ENCODE measurements around the gene LDB2.

Gene LDB2

DNA sequence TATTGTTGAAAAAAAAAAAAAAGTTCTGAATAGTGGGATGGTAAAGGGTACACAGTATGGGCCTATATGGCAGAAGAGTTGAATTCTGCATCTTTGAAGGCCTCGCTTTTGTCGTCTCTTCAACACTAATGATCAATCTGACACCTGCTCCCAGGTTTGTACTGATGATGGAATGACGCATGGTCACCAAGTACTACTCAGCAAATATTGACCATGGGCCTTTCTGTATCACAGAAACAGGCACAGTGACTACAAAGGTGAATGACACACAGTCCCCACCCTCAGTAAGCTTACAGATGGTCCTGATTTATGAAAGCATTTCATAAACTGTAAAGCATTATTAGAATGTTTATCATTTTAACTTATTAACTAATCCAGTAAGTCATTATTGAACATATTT lies 152.6 kb downstream of the LDB2 start:
- H3K4me3 ChIP-seq (ENCODE audit: low read length), result no peak overlapping the region
- no peaks in the 10 kb centered on the region for H3K9me3 ChIP-seq (ENCODE audit: control insufficient read depth, low read length)
- peaks cover 14% of the 10 kb centered on the region for H3K4me1 ChIP-seq (ENCODE audit: control insufficient read depth, insufficient read depth, low read length)
- H3K36me3 ChIP-seq (ENCODE audit: control insufficient read depth, insufficient read depth, low read length, severe bottlenecking), result no peaks in the 10 kb centered on the region
- no peak for DNase-seq (ENCODE audit: low read depth)
- no peaks in the 10 kb centered on the region for H3K27me3 ChIP-seq (replicated peaks; ENCODE audit: control insufficient read depth, insufficient read depth, low read length)
- no peak overlapping the region for H3K9ac ChIP-seq (ENCODE audit: low read length)

GRCh38 chr4:16745009-16745635 lies 153.3 kb downstream of the LDB2 start:
- no peaks in the 10 kb centered on the region for H3K27me3 ChIP-seq (replicated peaks; ENCODE audit: control insufficient read depth, insufficient read depth, low read length)

DNA sequence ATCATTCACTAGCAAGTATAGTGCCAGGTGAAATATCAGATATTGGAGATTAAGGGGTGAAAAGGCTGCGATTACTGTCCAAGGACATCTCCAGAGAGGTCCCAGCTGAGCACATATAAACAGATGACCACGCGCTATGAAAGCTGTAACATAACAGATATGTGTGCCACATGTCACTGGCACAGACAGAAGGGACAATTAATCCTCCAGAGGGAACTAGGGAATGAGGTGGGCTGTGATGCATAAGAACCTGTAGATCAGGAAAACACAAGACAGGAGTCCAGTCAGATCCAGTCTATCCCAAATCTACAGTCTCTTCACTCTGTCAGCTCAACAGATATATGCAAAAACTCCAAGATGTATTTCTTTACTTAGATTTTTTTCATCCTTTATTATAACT lies 157.2 kb downstream of the LDB2 start:
- Histone ChIP-seq H3K9me3 (ENCODE audit: control insufficient read depth, low read length) (no peaks in the 10 kb centered on the region), H3K9ac (ENCODE audit: low read length) (no peak overlapping the region), H3K27me3 (replicated peaks; ENCODE audit: control insufficient read depth, insufficient read depth, low read length) (no peaks in the 10 kb centered on the region)

More at GRCh38 chr4:16745009-16745635, 153.3 kb downstream of the LDB2 start:
- DNase-seq (ENCODE audit: low read depth), result peak; percentile 76
- Histone ChIP-seq H3K9me3 (ENCODE audit: control insufficient read depth, low read length) (no peaks in the 10 kb centered on the region), H3K36me3 (ENCODE audit: control insufficient read depth, insufficient read depth, low read length, severe bottlenecking) (no peaks in the 10 kb centered on the region), H3K4me1 (ENCODE audit: control insufficient read depth, insufficient read depth, low read length) (peaks cover 14% of the 10 kb centered on the region), H3K9ac (ENCODE audit: low read length) (no peak overlapping the region), H3K4me3 (ENCODE audit: low read length) (no peak overlapping the region)

GRCh38 chr4:16739997-16740624 lies 158.3 kb downstream of the LDB2 start:
- H3K9ac ChIP-seq (ENCODE audit: low read length), result no peak overlapping the region
- H3K27me3 ChIP-seq (replicated peaks; ENCODE audit: control insufficient read depth, insufficient read depth, low read length), result no peaks in the 10 kb centered on the region
- H3K9me3 ChIP-seq (ENCODE audit: control insufficient read depth, low read length), result no peaks in the 10 kb centered on the region
- peaks cover 10% of the 10 kb centered on the region for H3K4me1 ChIP-seq (ENCODE audit: control insufficient read depth, insufficient read depth, low read length)
- H3K36me3 ChIP-seq (ENCODE audit: control insufficient read depth, insufficient read depth, low read length, severe bottlenecking), result no peaks in the 10 kb centered on the region
- DNase-seq (ENCODE audit: low read depth), result no peak
- H3K4me3 ChIP-seq (ENCODE audit: low read length), result no peak overlapping the region

More for the DNA sequence above, 157.2 kb downstream of the LDB2 start:
- Histone ChIP-seq H3K36me3 (ENCODE audit: control insufficient read depth, insufficient read depth, low read length, severe bottlenecking) (no peaks in the 10 kb centered on the region), H3K4me3 (ENCODE audit: low read length) (no peak overlapping the region), H3K4me1 (ENCODE audit: control insufficient read depth, insufficient read depth, low read length) (peaks cover 14% of the 10 kb centered on the region)
- DNase-seq (ENCODE audit: low read depth), result no peak

DNA sequence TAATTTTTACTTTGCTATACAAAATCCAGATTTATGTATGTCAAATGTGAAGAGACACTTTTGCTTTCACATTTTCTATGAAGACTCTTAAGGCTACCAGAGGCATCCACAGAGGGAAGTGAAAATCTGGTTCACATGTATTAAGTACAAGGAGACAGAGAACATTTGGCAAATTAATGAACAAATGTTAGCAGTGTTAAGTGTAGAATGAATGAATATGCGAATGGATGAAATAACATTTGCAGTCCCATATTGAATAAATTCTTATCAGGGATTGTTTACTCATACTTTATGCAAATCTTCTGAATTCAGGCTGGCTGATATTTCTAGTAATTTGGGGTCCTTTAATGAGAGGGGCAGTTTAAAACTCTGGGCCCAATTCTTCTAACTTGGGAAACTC lies 159.9 kb downstream of the LDB2 start:
- peaks cover 4% of the 10 kb centered on the region for H3K4me1 ChIP-seq (ENCODE audit: control insufficient read depth, insufficient read depth, low read length)
- no peaks in the 10 kb centered on the region for H3K9me3 ChIP-seq (ENCODE audit: control insufficient read depth, low read length)
- H3K9ac ChIP-seq (ENCODE audit: low read length), result no peak overlapping the region
- H3K36me3 ChIP-seq (ENCODE audit: control insufficient read depth, insufficient read depth, low read length, severe bottlenecking), result no peaks in the 10 kb centered on the region
- no peak overlapping the region for H3K4me3 ChIP-seq (ENCODE audit: low read length)
- no peaks in the 10 kb centered on the region for H3K27me3 ChIP-seq (replicated peaks; ENCODE audit: control insufficient read depth, insufficient read depth, low read length)
- DNase-seq (ENCODE audit: low read depth), result no peak

DNA sequence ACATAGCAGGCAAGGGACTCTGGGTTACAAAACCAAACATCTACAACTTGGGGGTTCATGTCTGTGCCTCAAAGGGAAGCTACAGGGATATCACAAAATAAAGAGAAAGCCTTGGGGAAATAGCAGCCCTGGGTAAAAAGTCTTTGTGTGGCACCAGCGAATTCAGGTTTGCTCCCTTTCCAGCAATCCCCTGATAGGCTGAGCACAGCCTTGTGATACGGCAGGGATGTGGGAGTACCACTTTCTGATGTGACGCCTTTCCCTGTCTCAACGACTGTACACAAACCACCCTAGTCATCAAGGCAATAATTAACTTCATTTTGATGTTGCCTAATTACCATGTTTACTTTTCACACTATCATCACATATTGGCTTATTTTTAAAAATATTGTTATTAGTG lies 164.9 kb downstream of the LDB2 start:
- H3K4me1 ChIP-seq (ENCODE audit: control insufficient read depth, insufficient read depth, low read length), result no peaks in the 10 kb centered on the region
- H3K4me3 ChIP-seq (ENCODE audit: low read length), result no peak overlapping the region
- no peaks in the 10 kb centered on the region for H3K27me3 ChIP-seq (replicated peaks; ENCODE audit: control insufficient read depth, insufficient read depth, low read length)
- no peaks in the 10 kb centered on the region for H3K36me3 ChIP-seq (ENCODE audit: control insufficient read depth, insufficient read depth, low read length, severe bottlenecking)
- DNase-seq (ENCODE audit: low read depth), result no peak
- no peaks in the 10 kb centered on the region for H3K9me3 ChIP-seq (ENCODE audit: control insufficient read depth, low read length)
- H3K9ac ChIP-seq (ENCODE audit: low read length), result no peak overlapping the region

GRCh38 chr4:16732741-16733140 lies 165.7 kb downstream of the LDB2 start:
- Histone ChIP-seq H3K36me3 (ENCODE audit: control insufficient read depth, insufficient read depth, low read length, severe bottlenecking) (no peaks in the 10 kb centered on the region), H3K9me3 (ENCODE audit: control insufficient read depth, low read length) (no peaks in the 10 kb centered on the region), H3K27me3 (replicated peaks; ENCODE audit: control insufficient read depth, insufficient read depth, low read length) (no peaks in the 10 kb centered on the region), H3K4me1 (ENCODE audit: control insufficient read depth, insufficient read depth, low read length) (no peaks in the 10 kb centered on the region), H3K9ac (ENCODE audit: low read length) (no peak overlapping the region), H3K4me3 (ENCODE audit: low read length) (no peak overlapping the region)
- no peak for DNase-seq (ENCODE audit: low read depth)

DNA sequence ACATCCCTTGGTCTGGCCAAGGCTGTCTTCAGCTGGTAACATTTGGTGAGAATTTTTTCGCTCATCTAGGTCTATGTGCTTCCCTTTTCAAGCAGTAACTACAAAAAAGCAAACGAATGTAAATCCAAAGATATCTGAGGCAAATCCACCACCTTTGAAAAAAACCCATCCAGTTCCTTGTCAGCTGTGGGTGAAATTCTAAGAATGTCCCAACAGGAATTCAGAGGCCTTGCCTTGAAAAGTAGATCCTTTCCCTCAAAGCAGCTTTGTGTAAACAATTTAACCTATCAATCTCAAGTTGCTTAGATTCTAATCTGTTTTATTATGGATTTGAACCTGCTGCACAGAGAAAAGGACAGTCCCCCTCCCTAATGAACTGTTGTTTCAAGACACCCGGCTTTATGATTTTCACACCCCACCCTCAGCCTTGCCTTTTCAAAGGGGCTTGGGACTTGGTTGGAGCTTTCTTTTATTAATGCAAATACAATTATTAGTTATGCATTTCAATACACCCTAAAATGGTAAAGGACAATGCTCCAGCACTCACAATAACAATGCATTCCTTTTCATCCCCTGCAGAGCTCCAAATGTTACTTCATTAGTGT lies 166.6 kb downstream of the LDB2 start:
- H3K4me1 ChIP-seq (ENCODE audit: control insufficient read depth, insufficient read depth, low read length), result no peaks in the 10 kb centered on the region
- H3K9me3 ChIP-seq (ENCODE audit: control insufficient read depth, low read length), result no peaks in the 10 kb centered on the region
- no peak for DNase-seq (ENCODE audit: low read depth)
- no peak overlapping the region for H3K9ac ChIP-seq (ENCODE audit: low read length)
- no peaks in the 10 kb centered on the region for H3K36me3 ChIP-seq (ENCODE audit: control insufficient read depth, insufficient read depth, low read length, severe bottlenecking)
- H3K27me3 ChIP-seq (replicated peaks; ENCODE audit: control insufficient read depth, insufficient read depth, low read length), result no peaks in the 10 kb centered on the region
- no peak overlapping the region for H3K4me3 ChIP-seq (ENCODE audit: low read length)

GRCh38 chr4:16730522-16731205 lies 167.8 kb downstream of the LDB2 start:
- Histone ChIP-seq H3K9me3 (ENCODE audit: control insufficient read depth, low read length) (no peaks in the 10 kb centered on the region), H3K9ac (ENCODE audit: low read length) (no peak overlapping the region), H3K4me1 (ENCODE audit: control insufficient read depth, insufficient read depth, low read length) (no peaks in the 10 kb centered on the region), H3K4me3 (ENCODE audit: low read length) (no peak overlapping the region), H3K27me3 (replicated peaks; ENCODE audit: control insufficient read depth, insufficient read depth, low read length) (no peaks in the 10 kb centered on the region), H3K36me3 (ENCODE audit: control insufficient read depth, insufficient read depth, low read length, severe bottlenecking) (no peaks in the 10 kb centered on the region)
- no peak for DNase-seq (ENCODE audit: low read depth)

DNA sequence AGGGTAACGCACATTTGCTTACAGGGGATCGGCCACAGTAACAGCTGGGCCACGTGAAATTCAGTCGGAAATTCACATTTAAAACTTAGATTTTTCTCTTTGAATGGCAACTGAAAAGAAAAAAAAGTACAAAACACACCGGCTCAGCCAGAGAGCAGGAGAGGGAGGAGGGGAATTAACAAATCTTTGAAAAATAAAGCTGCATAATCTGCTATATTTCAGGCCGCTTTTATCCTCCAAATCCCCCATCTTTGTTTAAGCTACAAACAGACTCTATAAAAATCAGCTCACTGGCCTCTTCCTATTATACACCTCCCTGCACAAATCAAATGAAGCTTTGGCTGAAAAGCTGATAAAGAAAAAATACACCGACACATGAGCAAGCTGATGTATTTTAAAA lies 169.1 kb downstream of the LDB2 start:
- no peaks in the 10 kb centered on the region for H3K4me1 ChIP-seq (ENCODE audit: control insufficient read depth, insufficient read depth, low read length)

GRCh38 chr4:16728849-16729248 lies 169.6 kb downstream of the LDB2 start:
- no peak for DNase-seq (ENCODE audit: low read depth)
- Histone ChIP-seq H3K4me3 (ENCODE audit: low read length) (no peak overlapping the region), H3K4me1 (ENCODE audit: control insufficient read depth, insufficient read depth, low read length) (no peaks in the 10 kb centered on the region), H3K27me3 (replicated peaks; ENCODE audit: control insufficient read depth, insufficient read depth, low read length) (no peaks in the 10 kb centered on the region), H3K36me3 (ENCODE audit: control insufficient read depth, insufficient read depth, low read length, severe bottlenecking) (no peaks in the 10 kb centered on the region), H3K9me3 (ENCODE audit: control insufficient read depth, low read length) (no peaks in the 10 kb centered on the region), H3K9ac (ENCODE audit: low read length) (no peak overlapping the region)

More for the DNA sequence above, 169.1 kb downstream of the LDB2 start:
- no peak overlapping the region for H3K9ac ChIP-seq (ENCODE audit: low read length)
- no peak for DNase-seq (ENCODE audit: low read depth)
- H3K36me3 ChIP-seq (ENCODE audit: control insufficient read depth, insufficient read depth, low read length, severe bottlenecking), result no peaks in the 10 kb centered on the region
- H3K27me3 ChIP-seq (replicated peaks; ENCODE audit: control insufficient read depth, insufficient read depth, low read length), result no peaks in the 10 kb centered on the region
- no peak overlapping the region for H3K4me3 ChIP-seq (ENCODE audit: low read length)
- no peaks in the 10 kb centered on the region for H3K9me3 ChIP-seq (ENCODE audit: control insufficient read depth, low read length)

Data from adipocyte (in vitro differentiated cells).